Measurements from ENCODE around the gene PRKN. TPM values are rescaled to one million over a fixed set of nuclear protein-coding genes. Genes with fewer than 3 reads are reported as not detected.

PRKN gene
- total RNA-seq, 1 donor from 2014 or later: 1.2 TPM

DNA sequence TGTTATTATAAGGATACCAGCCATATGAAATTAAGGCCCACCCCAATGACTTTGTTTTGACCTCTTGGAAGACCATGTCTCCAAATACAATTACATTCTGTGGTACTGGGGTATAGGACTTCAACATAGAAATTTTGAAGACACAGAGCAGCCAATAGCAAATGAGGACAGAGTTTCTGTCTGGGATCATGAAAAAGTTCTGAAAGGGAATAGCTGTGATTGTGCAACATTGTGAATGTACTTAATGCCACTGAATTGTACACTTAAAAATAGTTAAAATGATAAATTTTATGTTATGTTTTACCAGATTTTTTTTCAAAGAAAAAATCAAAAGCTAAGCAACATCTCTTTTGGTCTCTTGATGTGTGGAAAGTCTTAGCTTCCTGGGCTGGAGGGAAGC, 1426.7 kb downstream of the PRKN start:
- H3K36me3 ChIP-seq (ENCODE audit: control insufficient read depth, insufficient read depth, low read length): no peaks in the 10 kb centered on the region
- H3K27me3 ChIP-seq (ENCODE audit: control insufficient read depth, insufficient read depth, low read length): no peaks in the 10 kb centered on the region
- no peak for DNase-seq (ENCODE audit: low read depth)
- H3K4me3 ChIP-seq (ENCODE audit: low read depth, low read length): no peak overlapping the region
- TF ChIP-seq, protein P1, sequence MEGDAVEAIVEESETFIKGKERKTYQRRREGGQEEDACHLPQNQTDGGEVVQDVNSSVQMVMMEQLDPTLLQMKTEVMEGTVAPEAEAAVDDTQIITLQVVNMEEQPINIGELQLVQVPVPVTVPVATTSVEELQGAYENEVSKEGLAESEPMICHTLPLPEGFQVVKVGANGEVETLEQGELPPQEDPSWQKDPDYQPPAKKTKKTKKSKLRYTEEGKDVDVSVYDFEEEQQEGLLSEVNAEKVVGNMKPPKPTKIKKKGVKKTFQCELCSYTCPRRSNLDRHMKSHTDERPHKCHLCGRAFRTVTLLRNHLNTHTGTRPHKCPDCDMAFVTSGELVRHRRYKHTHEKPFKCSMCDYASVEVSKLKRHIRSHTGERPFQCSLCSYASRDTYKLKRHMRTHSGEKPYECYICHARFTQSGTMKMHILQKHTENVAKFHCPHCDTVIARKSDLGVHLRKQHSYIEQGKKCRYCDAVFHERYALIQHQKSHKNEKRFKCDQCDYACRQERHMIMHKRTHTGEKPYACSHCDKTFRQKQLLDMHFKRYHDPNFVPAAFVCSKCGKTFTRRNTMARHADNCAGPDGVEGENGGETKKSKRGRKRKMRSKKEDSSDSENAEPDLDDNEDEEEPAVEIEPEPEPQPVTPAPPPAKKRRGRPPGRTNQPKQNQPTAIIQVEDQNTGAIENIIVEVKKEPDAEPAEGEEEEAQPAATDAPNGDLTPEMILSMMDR (IDR thresholded peaks at IDR 0.05; ENCODE audit: insufficient read depth, low read length, poor library complexity, severe bottlenecking): no peak

DNA sequence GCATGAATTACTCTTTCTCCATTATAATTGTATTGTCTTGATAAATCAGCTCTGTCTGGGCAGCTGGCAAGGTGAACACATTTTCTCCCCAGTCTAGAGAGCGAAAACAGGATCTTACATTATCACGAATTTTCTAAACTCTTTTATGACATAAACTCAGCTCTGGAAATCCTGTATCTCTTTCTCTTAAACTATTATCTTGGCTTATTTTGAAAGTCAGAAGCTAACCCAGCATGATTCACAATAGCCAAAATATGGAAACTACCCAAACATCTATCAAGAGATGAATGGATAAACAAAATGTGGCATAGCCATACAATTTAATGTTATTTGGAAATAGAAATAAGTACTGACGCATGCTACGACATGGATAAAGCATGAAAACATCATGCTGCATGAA, 1427.8 kb downstream of the PRKN start:
- no peak for DNase-seq (ENCODE audit: low read depth)
- no peak overlapping the region for H3K4me3 ChIP-seq (ENCODE audit: low read depth, low read length)
- TF ChIP-seq, protein P1 (IDR thresholded peaks at IDR 0.05; ENCODE audit: insufficient read depth, low read length, poor library complexity, severe bottlenecking): no peak
- H3K36me3 ChIP-seq (ENCODE audit: control insufficient read depth, insufficient read depth, low read length): no peaks in the 10 kb centered on the region
- H3K27me3 ChIP-seq (ENCODE audit: control insufficient read depth, insufficient read depth, low read length): no peaks in the 10 kb centered on the region

Other genes with a start within 250 kb of the PRKN start
- gene PACRG, start 208 bp upstream of the PRKN start, total RNA-seq: 0.29 and 1.7 TPM in 2 replicates

Measured in kidney epithelial cell (primary cell).